ENCODE measurements around the gene CFAP46.
"Not testable (repeated sequence)": the region's sequence is repeated elsewhere in the genome, so short reads cannot be mapped to it uniquely, and the experiment has no call there.

CFAP46 gene

DNA sequence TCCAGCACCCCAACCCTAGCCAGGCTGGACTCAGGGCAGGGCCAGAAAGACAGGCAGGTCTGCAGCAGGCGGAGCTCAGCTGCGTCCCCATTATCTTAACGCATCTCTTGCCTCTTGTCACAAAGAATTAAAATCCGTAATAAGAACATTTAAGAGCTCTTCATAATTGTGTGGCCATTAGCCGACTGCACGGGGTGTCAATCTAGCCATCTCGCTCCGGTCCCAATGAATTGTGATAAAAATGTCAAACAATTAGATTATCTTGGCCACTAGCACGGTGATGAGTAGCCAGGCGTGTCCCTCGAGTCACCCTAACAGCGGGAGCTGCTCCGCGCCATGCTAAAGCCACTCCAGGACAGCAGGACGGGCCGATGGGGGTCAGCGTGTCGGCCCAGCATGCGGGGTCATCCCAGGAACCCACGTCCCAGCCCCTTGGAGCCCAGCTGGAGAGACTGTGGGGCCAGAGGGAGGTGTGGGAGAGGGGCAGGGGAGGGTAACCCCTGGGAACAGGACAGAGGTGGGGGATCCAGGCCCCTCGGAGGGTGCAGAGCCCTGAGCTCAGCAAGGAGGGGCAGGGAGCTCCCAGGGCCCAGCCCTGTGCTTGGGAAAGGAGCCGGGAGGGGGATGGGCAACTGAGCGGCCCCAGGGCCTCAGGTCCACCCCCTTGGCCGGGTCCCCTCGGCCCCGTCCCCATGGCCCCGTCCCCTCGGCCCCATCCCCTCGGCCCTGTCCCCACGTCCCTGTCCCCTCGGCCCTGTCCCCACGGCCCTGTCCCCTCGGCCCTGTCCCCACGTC, 138.8 kb downstream of the CFAP46 start:
- DNase-seq: no peak

DNA sequence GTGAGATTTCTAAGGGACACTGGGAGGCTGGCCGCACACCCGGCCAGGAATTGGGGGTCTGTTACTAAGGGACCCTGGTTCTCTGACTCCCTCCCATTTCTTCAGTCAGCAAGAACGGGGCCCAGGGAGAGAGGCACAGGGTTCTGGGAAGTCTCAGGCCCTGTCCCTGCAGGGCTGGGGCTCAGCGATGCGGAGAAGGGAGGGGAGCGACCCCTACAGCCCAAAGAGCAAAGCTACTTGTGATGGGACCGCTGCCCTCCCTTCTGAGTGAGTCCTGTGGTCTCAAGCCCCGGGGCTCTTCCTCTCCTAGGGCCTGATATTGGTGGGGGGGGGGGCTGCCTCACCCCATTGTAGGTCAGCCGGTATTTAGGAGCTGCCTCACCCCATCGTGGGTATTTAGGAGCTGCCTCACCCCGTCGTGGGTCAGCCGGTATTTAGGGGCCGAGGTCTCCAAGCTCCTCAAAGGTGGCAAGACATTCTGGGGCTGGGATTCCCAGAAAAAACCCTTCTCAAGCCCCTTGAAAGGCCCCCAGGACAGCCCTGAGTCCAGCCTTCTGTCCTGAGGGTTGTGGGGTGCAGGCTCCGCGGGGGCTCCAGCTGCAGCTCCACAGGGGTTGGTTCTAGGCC, 139.6 kb downstream of the CFAP46 start:
- DNase-seq: no peak

DNA sequence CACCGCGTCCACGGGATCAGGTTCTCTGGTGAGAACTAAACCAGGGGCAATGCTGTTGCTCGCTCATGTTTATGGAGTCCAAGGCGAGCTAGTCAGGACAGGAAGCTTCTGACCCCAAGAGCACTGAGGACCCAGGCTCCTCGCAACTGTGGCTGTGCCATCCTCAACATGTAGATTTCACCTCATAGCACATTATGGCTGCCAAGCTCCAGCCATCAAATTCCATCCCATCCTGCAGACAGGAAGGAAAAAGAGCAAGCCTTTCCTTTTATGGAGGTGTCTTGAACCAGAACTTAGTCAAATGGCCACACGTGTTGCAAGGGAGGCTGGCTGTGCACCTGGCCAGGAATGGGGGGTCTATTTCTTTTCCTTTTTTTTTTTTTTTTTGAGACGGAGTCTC, 140.3 kb downstream of the CFAP46 start:
- no peak for DNase-seq

DNA sequence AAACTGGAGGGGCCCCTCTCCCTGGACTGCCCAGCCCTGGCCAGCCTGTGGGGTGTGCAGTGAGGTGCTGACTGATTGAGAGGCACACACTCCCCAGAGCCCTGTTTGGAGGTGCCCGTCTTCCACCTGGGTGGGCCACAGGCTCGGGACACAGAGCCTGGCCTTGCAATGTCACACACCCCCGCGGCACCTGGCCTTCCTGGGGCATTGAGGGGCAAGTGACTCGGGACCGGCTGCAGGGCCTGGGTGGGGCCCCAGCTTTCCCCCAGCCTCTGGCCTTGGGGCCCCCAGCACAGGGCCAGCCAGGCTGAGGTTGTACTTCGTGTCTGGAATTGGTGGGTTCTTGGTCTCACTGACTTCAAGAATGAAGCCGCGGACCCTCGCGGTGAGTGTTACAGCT, 142.5 kb downstream of the CFAP46 start:
- no peak for DNase-seq

DNA sequence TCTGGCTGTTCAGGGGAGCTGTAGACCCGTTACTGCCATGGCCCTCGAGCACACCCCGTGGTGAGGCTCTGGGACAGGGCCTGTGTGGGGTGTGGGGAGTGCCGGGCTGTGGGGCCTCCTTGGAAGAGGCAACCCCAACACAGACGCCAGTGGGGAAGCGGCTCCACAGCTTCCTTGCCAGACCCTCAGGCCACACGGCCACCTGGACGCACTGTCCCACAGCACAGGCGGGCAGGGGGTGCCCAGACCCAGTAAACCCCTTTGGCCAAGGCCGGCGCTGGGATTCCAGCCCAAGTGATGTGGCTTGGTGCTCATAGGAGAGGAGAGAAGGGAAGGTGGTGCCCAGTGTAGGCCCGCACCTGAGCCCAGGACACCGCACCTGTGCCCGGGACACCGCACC, 143.5 kb downstream of the CFAP46 start:
- DNase-seq: no peak

DNA sequence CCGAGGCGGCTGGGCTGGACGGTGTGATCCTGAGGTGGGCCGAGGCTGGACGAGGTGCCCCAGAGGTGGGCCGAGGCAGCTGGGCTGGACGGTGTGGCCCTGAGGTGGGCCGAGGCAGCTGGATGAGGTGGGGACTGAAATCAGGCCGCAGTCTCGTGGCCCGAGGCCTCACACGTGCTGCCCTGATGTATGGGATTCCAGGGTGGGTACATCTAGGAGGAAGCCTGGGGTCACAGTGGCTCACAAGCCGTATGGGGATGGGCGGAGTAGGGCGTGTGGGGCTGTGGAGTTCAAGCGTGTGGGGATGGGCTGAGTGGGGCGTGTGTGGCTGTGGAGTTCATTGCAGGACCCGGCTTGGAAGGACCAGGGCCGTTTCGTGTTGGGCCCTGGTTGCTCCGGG, 144.0 kb downstream of the CFAP46 start:
- no peak for DNase-seq

DNA sequence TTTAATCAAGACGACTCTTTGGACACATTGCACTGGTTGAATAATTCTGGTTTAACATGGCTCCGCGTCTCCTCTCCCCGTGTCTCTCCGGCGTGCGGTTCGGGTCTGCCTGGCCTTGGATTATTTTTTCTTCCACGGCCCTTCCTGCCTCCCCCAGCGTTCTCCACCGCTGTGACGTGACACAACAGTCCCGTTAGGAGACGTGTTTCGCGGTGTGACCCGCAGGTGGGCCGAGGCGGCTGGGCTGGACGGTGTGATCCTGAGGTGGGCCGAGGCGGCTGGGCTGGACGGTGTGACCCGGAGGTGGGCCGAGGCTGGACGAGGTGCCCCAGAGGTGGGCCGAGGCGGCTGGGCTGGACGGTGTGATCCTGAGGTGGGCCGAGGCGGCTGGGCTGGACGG, 144.4 kb downstream of the CFAP46 start:
- not testable (repeated sequence) for DNase-seq

DNA sequence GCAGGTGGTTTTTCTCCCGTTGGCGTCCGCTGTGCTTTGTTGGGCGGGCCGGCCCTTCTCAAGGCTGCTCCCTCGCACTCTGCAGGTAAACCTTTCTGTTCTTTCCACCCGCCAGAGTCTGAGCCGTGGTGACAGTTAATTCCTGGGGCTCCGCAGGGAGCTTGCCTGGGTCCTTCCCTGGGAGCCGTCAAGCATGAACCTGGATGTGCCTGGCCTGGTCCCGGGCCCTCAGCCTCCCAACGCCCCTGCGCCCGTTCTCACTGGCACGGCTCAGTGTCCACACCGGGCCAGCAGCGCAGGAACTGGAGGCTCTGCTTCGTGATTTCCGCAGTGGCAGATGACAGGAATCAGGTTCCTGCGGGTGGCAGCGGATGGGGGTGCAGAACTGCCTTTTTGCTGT, 145.5 kb downstream of the CFAP46 start:
- DNase-seq: no peak

DNA sequence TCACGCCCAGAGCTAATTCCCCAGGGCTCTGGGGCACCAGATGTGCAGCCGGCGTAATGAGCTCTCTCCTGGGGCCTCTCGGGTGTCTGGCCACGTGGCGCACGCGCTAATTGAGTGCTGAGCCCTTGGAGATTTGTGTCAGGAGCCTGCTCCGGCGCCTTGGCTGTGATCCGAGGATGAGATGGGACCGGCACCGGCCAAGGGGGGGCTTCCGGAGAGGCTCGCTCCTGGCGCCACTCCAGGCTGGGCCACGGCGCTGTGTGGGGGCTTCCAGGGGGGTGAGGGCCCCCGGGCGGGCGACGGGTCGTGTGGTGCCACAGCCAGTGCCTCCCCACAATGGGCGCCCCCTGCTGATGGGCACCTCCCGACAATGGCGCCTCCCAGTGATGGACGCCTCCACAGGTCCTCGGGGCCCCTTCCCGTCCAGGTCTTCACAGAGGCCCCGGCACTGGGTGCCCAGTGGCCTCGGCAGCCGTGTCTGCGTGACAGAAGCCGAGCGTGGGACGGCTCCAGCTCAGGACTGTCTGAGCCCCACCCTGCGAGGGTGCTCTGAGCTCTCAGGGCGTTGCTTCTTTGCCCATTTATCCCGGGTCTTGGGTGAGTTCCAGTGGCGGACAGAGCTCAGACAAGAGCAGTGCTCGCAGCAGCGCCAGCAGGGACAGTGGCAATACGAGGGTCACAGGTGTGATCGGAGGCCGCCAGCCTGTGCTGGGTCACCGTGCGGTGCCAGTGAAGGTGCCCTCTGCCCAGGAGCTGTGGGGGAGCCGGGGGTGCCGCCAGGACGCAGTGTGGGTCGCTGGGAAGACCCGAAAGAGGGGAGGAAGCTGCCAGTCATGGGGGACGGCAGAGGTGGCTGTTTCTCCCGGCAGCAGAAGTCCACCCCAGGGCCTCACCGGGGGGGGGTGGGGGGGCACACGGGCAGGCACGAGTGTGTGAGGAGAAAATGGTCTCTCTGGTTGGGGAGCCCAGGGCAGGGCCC, 148.2 kb downstream of the CFAP46 start:
- no peak for DNase-seq

DNA sequence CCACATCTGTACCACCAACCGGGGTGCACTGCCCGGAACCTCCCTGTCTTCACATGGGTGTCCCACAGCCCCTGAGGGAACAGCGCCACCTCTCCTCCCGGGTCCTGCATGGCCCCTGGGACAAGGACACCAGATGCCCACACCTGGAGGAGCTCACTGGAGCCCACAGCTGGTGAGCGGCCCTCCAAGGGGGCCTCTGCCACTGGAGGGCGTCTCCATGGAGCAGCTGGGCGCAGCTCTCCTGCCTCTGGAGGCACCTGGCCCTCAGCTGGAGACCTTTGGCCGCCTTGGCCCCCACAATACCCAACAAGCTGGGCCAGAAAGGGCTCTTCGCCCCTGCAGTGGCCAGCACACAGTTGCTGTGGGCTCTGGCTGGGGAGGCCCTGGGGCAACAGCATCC, 149.2 kb downstream of the CFAP46 start:
- DNase-seq: no peak

DNA sequence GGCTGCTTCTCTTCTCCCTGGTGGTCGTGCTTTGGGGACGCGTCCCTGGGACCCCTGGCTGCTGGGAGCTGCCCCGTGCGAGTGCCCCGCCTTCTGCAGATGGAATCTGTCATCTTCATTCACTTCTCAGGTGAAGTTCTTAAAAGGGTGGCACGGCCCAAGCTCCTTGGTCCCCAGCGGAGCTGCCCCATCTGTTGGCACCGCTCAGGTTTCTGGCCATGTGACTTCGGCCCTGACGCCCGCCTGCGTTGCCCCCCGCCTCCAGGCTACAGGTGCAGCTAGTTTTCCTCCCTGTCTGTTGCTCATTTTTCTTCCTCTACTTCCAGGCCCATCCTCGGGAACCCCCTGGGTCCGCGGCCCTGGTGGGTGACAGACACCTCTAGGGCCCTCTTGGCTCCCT, 149.6 kb downstream of the CFAP46 start:
- no peak for DNase-seq

DNA sequence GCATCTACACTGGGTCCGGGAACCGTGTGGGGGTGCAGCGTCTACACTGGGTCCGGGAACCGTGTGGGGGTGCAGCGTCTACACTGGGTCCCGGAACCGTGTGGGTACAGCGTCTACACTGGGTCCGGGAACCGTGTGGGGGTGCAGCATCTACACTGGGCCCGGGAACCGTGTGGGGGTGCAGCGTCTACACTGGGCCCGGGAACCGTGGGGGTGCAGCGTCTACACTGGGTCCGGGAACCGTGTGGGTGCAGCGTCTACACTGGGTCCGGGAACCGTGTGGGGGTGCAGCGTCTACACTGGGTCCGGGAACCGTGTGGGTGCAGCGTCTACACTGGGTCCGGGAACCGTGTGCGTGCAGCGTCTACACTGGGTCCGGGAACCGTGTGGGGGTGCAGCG, 150.3 kb downstream of the CFAP46 start:
- not testable (repeated sequence) for DNase-seq

DNA sequence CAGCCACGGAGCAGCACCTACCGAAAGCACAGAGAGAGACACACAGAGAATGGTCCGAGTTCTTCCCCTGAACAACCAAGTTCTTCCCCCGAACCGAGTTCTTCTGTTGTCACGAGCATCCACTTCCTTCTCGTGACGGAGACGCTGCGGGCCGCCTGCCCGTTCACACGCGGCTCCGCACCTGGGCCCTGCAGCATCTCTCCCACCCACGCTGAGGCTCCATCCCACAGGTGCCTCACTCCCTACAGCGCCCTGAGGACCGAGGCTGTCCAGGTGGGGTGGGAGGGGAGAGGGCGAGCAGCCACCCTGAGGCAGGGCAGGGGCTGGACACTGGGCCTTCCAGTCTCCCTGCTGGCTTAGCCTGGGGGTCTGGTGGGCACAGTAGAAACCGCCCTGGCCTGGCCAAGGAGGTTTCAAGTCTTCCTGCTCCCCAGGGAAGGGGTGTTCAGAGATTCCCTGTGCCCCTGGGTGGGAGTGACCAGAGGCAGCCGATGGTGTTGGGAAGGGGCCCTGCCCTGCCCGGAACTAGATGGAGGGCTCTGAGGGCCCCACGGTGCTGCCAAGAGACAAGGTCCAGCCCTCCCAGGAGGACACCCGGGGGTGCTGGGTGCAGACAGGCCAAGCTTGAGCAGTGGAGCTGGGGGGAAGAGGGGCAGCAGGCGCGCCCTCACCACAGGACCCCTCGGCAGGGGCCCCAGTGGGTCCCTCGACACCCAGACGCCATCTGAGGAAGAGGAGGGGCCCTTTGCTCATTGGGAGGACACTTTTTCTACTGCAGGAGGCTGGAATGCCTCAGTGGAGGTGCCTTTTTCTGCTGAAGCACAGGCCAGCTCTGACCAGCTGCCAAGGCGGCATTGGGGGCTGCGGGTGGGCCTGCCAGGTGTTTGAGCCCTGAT, 151.2 kb downstream of the CFAP46 start:
- DNase-seq: no peak

DNA sequence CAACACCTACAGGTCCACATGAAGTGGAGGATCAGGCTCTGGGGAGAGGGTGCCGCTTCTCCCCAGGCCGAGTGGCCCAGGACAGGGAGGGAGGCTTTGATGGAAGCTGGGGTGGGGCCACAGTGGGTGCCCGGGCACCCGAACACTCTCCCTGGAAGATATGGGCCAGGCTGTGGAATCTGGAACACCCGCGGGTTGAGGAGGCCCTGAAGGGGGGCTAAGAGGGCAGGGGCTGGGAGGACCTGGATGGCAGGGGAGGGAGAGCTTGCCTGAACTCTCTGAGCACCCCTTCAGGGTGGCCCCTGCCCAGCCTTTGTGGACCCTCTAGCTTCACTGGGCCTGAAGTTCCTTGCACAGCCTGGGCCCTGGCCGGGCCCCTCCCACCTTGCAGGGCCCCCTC, 151.9 kb downstream of the CFAP46 start:
- no peak for DNase-seq

DNA sequence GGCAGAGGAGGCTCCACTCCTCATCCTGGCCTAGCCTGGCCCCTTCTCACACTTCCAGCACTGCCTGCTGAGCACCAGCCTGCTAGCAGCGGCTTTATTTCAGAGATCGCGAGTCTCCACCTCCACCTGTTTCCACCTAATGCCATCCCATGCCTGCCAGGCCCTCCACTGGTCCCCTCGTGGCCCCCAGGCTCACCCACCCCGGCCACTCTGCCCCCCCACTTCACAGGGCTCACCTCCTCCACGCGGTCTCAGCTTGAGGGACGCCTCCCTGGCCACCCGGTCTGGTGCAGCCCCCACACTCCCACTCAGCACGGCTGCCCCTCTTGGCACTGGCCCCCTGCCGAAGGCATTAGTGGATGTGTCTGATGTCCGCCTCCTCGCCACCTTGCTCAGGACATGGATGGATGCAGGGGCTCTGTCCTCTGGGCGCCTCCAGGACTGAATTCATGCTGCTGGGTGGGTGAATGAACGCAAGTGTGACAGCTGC, 152.7 kb downstream of the CFAP46 start:
- DNase-seq: no peak

DNA sequence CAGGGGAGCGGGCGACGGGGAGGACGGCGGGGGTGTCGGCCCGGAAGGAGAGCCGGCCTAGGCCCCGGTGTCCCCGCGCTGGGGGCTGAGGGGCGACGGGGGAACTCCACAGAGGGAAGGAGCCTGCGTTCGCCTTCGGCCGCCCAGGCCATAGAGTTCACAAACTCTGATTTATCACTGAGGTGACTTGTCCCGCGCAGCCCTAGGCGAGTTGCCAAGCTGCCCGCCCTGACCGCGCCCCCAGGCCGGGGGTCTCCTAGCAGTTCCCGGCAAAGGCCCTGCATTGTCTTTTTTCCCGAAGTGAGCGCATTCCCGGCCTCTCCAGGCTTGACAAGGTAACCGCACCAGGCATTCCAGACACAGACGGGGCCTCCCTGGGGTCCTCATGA, 153.5 kb downstream of the CFAP46 start:
- no peak for DNase-seq

DNA sequence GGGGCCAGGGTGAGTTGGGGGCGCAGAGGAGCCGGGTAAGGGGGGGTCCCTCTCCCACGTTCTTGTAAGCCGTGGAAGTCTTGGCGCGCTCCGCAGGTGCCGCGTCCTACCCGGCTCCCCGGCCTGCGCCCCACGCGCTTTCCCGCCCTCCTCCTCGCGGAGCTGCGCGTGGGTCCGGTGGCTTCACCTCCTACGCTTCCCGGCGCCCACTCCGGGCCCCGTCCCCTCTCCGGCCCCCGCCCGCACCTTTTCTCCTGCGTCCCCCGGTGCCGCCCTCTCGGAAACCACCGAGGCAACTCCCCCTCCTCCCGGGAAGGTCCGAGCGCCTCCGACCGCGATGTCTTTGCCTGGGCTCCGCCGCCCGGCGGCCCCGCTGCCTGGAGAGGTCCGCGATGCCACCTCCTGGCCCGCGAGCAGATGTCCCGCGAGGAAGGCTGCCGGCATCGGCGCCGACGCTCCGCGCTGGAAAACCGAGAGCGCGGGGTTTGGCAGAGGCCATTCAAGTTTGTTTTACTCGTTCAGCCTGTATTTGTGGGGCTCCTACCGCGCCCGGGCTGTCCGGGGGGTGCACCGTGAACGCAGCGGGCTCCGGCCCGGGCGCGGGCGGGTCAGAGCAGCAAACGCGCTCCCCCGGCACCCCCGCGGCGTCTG, 154.1 kb downstream of the CFAP46 start:
- no peak for DNase-seq

DNA sequence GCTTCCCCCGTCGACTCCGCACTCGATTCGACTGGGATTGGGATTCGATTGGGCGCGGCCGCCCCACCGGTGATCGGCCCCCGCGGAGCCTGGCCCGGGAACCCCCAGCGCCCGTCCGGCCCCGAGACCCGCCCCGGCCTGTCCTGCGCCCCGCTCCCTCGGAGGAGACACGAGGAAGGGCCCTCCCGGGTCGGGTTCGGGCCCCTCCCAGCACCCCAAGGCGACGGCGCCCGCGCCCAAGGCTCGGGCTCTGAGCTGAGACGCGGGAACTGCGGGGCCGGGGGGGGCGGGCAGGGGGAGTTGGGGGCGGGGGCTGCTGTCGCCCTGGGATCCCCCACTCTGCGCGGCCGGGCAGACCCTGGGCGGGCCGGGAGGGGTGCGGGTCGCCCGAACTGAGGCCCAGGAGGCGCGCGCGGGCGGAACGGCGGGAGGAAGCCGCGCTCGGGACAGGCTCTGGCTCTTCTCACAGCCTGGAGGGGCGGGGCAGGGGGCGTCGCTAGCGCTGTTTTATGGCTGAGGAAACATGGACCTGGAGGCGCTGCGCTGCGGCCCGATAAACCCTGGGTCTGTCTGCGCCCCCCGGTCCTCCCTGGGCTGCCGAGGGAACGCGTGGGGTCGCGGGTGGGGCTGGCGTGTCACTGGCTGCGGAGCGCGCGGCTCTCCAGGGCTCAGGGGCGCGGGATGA, 154.7 kb downstream of the CFAP46 start:
- DNase-seq: no peak

DNA sequence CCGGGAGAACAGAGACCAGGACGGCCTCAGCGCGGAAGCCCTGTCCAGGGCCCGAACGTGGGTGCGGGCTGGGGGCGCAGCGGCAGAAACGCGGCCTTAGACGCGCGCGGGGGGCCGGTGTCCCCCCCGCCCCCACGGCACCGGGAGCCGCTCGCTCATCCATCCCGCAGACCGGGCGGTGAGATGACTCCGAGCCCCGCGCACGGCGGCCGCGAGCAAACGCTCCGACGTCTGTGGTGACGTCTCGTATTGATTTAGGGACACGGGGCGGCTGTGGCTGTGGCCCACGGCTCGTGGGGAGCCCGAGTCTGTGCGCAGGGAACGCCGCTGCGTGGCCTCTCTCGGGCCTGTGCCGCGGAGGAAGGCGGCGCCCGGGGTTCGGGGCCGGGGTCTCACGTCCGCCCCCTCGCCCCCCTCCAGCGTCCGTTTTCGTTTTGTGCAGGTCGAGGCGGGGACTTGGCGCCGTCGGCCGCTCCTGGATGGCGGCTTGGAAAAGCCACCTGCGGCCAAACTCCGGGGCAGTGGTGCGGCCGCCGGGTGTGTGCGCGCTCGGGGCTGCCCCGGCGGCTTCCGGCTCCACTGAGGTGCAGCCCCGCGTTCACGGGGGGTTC, 155.4 kb downstream of the CFAP46 start:
- no peak for DNase-seq

DNA sequence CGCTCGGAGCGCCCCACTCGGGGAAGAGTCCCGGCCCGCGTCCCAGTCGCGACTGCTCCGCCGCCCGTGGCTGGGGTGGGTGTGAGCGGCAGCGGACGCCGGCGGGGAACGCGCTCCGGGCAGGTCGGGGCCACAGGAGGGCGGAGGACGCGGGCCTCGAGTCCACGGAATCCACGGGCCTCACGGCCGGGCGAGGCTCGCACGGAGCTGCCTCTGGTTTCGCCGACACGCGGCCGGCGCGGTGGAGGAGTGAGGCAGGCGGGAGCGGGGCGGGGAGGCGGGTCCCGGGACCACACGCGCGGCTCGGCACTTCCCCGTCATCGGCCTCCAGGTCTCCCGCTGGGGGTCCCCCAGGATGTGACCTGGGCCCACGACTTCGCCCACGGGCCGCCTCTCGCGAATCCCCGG, 155.9 kb downstream of the CFAP46 start:
- DNase-seq: no peak

All from NCI-H446 (cell line).